ENCODE measurements around the gene RNLS. TPM values are rescaled to one million over a fixed set of nuclear protein-coding genes. Genes with fewer than 3 reads are reported as not detected.

Gene RNLS
- total RNA-seq, 2 donors from 2014 or later = 21.7 to 31.8 TPM

- Histone ChIP-seq H3K27ac (no peak overlapping the region), H3K9me3 (no peaks in the 10 kb centered on the region), H3K36me3 (no peaks in the 10 kb centered on the region), H3K4me1 (replicated peaks) (no peaks in the 10 kb centered on the region), H3K4me3 (no peak overlapping the region), H3K27me3 (replicated peaks; ENCODE audit: insufficient read depth) (no peaks in the 10 kb centered on the region)
- no peak for TF ChIP-seq POLR2A (IDR thresholded peaks at IDR 0.05)
- no peak for TF ChIP-seq CTCF (IDR thresholded peaks at IDR 0.05)
- TF ChIP-seq POLR2AphosphoS5 (IDR thresholded peaks at IDR 0.05) = no peak
- DNase-seq (ENCODE audit: low spot score) = no peak
- 94% methylated on average over 2 of the region's 2 CpGs for WGBS
- intact Hi-C loops (cut with DNase I) = loop anchor here (5.0 kb wide), 2 partner anchors 92 to 387 kb away; partner anchors contain the start of genes KLLN and PTEN
Measured at GRCh38 chr10:88249450-88249849, 333.7 kb downstream of the RNLS start.

- no peaks in the 10 kb centered on the region for H3K36me3 ChIP-seq
- intact Hi-C loops (cut with DNase I) = loop anchor here (5.0 kb wide), 2 partner anchors 89 to 384 kb away; partner anchors contain the start of genes KLLN and PTEN
- TF ChIP-seq POLR2AphosphoS5 (IDR thresholded peaks at IDR 0.05) (no peak), POLR2A (IDR thresholded peaks at IDR 0.05) (no peak), CTCF (IDR thresholded peaks at IDR 0.05) (no peak)
- no peak overlapping the region for H3K27ac ChIP-seq
- H3K4me1 ChIP-seq (replicated peaks) = no peaks in the 10 kb centered on the region
- no peak for DNase-seq (ENCODE audit: low spot score)
- no peaks in the 10 kb centered on the region for H3K9me3 ChIP-seq
- no peaks in the 10 kb centered on the region for H3K27me3 ChIP-seq (replicated peaks; ENCODE audit: insufficient read depth)
- no peak overlapping the region for H3K4me3 ChIP-seq
- 67% methylated on average over 4 of the region's 4 CpGs for WGBS
Measured at GRCh38 chr10:88246675-88247074, 336.4 kb downstream of the RNLS start.

- Histone ChIP-seq H3K36me3 (no peaks in the 10 kb centered on the region), H3K27ac (no peak overlapping the region), H3K9me3 (no peaks in the 10 kb centered on the region), H3K4me3 (no peak overlapping the region), H3K27me3 (replicated peaks; ENCODE audit: insufficient read depth) (no peaks in the 10 kb centered on the region), H3K4me1 (replicated peaks) (no peaks in the 10 kb centered on the region)
- 25% methylated on average over 4 of the region's 4 CpGs for WGBS
- TF ChIP-seq POLR2AphosphoS5 (IDR thresholded peaks at IDR 0.05) = peak; percentile 27
- no peak for TF ChIP-seq CTCF (IDR thresholded peaks at IDR 0.05)
- no peak for TF ChIP-seq POLR2A (IDR thresholded peaks at IDR 0.05)
- no peak for DNase-seq (ENCODE audit: low spot score)
- intact Hi-C loops (cut with DNase I) = loop anchor here (5.0 kb wide), 2 partner anchors 89 to 384 kb away; partner anchors contain the start of genes KLLN and PTEN
Measured at GRCh38 chr10:88245974-88246511, 337.1 kb downstream of the RNLS start.

GRCh38 chr10:88244781-88245625, 338.1 kb downstream of the RNLS start:
- WGBS = 83% methylated on average over 9 of the region's 9 CpGs
- Histone ChIP-seq H3K9me3 (no peaks in the 10 kb centered on the region), H3K36me3 (no peaks in the 10 kb centered on the region), H3K27ac (no peak overlapping the region), H3K4me3 (no peak overlapping the region), H3K4me1 (replicated peaks) (no peaks in the 10 kb centered on the region), H3K27me3 (replicated peaks; ENCODE audit: insufficient read depth) (no peaks in the 10 kb centered on the region)
- no peak for TF ChIP-seq CTCF (IDR thresholded peaks at IDR 0.05)
- TF ChIP-seq POLR2A (IDR thresholded peaks at IDR 0.05) = no peak
- TF ChIP-seq POLR2AphosphoS5 (IDR thresholded peaks at IDR 0.05) = no peak
- no peak for DNase-seq (ENCODE audit: low spot score)
- intact Hi-C loops (cut with DNase I) = loop anchor here (5.0 kb wide), 2 partner anchors 88 to 383 kb away; partner anchors contain the start of genes KLLN and PTEN
